Gastrocnemius medialis (tissue), 4 donors: ENCODE measurements around the gene AGL. TPM values are rescaled to one million over a fixed set of nuclear protein-coding genes. Genes with fewer than 3 reads are reported as not detected.

Experiments used
- ATAC-seq, 2 donors: fragments of 150-250 bp; one replicate each; pipeline ENCODE4 v1.9.1; 2016
- DNase-seq, 2 donors: peaks; one replicate each; pipeline ENCODE4 v3.0.0-alpha.2; 2019
- H3K27ac ChIP-seq, 4 donors: fragments of 200-600 bp; sonication (generic); 1 replicate in 1 of 4; 2 replicates in 3 of 4; pipeline ENCODE4 v1.5.1; 2016 to 2018; ENCODE audit warnings: mild to moderate bottlenecking in 2 of 4, moderate library complexity in 1 of 4
- H3K27me3 ChIP-seq, 3 donors: fragments of 200-600 bp; sonication (generic) in 2 of 3; 1 replicate in 1 of 3; 2 replicates in 2 of 3; pipeline versions ENCODE4 v1.5.1 to v1.6.0; 2016 to 2019; ENCODE audit warnings: mild to moderate bottlenecking in 1 of 3, moderate library complexity in 1 of 3
- H3K36me3 ChIP-seq, 2 donors: fragments of 200-600 bp; sonication (generic) in 1 of 2; one replicate each; pipeline ENCODE4 v1.5.1; 2017 to 2018
- H3K4me1 ChIP-seq, 2 donors: fragments of 200-600 bp; sonication (generic) in 1 of 2; one replicate each; pipeline ENCODE4 v1.5.1; 2016 to 2017; ENCODE audit warnings: mild to moderate bottlenecking in 2 of 2
- H3K4me3 ChIP-seq, 4 donors: fragments of 200-600 bp; sonication (generic) in 3 of 4; 1 replicate in 1 of 4; 2 replicates in 3 of 4; pipeline ENCODE4 v1.5.1; 2016 to 2019; ENCODE audit warnings: mild to moderate bottlenecking in 2 of 4
- H3K9me3 ChIP-seq, 3 donors: fragments of 200-600 bp; sonication (generic) in 2 of 3; 1 replicate in 1 of 3; 2 replicates in 2 of 3; pipeline ENCODE4 v1.5.1; 2016 to 2019
- CTCF ChIP-seq, 5 experiments: fragments of 450-650 bp in 3 of 5; fragments of 200-600 bp in 2 of 5; sonication (generic) in 2 of 5; IDR thresholded peaks in 4 of 5; conservative IDR thresholded peaks in 1 of 5; 1 replicate in 4 of 5; 2 replicates in 1 of 5; pipeline ENCODE4 v1.5.1; 2016 to 2019; ENCODE audit warnings: antibody characterized with exemption in 5 of 5, mild to moderate bottlenecking in 3 of 5, moderate library complexity in 3 of 5
- POLR2A ChIP-seq, 2 donors: fragments of 450-650 bp; IDR thresholded peaks; one replicate each; pipeline ENCODE4 v1.6.1; 2017; ENCODE audit warnings: antibody characterized with exemption in 2 of 2, mild to moderate bottlenecking in 2 of 2, moderate library complexity in 2 of 2
- in situ Hi-C, 4 donors: fragments of 200-750 bp; cut with MboI; loops; one replicate each; pipeline versions ENCODE4 v1.15.0 to v1.8.0; 2017; ENCODE audit warnings: low sequenced_read_pairs in 4 of 4
- intact Hi-C: fragments of 100-400 bp; cut with DNase I; formaldehyde crosslinking; loops from one replicate; pipeline ENCODE4 v1.15.1; 2023; ENCODE audit warnings: low total_unique reads
- total RNA-seq, 4 donors: library from RNA; depleted of rRNA; stranded (reverse); fragments of >200 nt; gene quantifications; one replicate each; pipeline versions ENCODE4 v1.1.0 to v1.2.3, GENCODE V29; 2016

AGL gene
- total RNA-seq, 4 donors from 2014 or later = 49.3 to 143 (median 103) TPM

DNA sequence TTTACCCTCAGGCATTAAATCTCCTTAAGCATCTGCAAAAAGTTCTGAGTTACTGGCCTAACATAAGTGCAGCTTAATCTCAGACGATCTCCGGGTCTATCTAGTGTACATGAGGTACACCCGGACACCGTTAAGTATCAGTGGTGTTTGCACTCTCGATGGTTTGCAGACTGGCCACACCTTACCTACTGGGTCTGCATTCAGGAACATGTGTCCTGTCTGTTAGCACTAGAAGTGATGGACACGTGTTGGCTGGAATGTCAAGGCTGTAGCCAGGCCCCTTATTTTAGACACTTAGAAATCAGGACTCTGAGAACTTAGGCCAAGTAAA lies 783 bp upstream of the AGL start:
- in situ Hi-C loops = no loop called here
- H3K27ac ChIP-seq = peak overlapping the region; percentile 94 to 95 (median 94)
- ATAC-seq = peak; percentile 53 to 59

DNA sequence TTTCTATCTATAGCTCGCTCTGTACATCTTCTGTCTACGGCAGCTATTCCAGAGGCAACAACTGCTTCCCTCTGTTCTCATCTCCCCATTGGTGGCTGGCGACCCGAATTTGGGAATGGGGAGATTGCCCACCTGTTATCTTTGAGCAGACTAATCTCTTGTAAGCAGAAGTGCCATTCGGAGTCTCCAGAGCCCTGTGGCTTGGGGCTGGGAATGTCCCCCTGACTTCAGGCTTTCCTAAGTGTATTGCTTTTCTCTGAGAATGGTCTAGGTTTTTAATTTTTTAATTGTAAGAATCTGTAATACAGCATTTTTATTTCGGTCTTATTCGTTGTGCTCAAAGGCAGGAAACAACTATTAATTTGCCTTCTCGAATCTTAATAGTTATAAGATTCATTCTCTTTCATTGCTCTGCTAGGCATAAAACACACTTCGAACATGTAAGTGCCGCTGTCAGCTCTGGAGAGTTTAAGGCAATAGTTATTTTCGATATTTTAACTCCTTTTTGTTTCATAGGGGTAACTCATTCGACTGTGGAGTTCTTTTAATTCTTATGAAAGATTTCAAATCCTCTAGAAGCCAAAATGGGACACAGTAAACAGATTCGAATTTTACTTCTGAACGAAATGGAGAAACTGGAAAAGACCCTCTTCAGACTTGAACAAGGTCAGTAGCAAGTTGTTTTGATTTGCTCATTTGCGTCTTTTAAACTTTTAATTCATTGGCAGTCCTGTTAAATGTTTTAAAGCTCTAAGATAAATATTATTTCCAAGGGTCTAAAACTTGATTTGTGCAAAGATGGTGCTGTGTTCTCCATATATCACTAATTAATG lies 514 bp downstream of the AGL start:
- ATAC-seq (peak; percentile 29 to 40), DNase-seq (no peak)
- Histone ChIP-seq H3K36me3 (peaks cover 0 to 19% of the 10 kb centered on the region in 2 donors), H3K4me1 (peaks cover 59 to 62% of the 10 kb centered on the region in 2 donors), H3K4me3 (peak overlapping the region; percentile 79 to 89 (median 86)), H3K27ac (peak overlapping the region; percentile 94 to 95 (median 94)), H3K27me3 (no peaks in the 10 kb centered on the region), H3K9me3 (no peaks in the 10 kb centered on the region)
- TF ChIP-seq CTCF (IDR thresholded peaks at IDR 0.05 in 4 of 5, conservative IDR thresholded peaks at IDR 0.05 in 1 of 5) = no peak
- no peak for TF ChIP-seq POLR2A (IDR thresholded peaks at IDR 0.05)
- intact Hi-C loops = loop anchor here (1.0 to 2.0 kb wide), 2 partner anchors 34 to 42 kb away; no protein-coding TSS in a partner anchor
- in situ Hi-C loops = no loop called here

More for the DNA sequence above, 783 bp upstream of the AGL start:
- H3K4me3 ChIP-seq = peak overlapping the region; percentile 79 to 89 (median 86)
- TF ChIP-seq CTCF (IDR thresholded peaks at IDR 0.05 in 4 of 5, conservative IDR thresholded peaks at IDR 0.05 in 1 of 5) (no peak), POLR2A (IDR thresholded peaks at IDR 0.05) (no peak)
- peaks cover 49 to 51% of the 10 kb centered on the region in 2 donors for H3K4me1 ChIP-seq
- intact Hi-C loops = loop anchor here (10.0 kb wide), 1 partner anchor 185 kb away; no protein-coding TSS in a partner anchor
- no peak for DNase-seq
- H3K27me3 ChIP-seq = no peaks in the 10 kb centered on the region
- peaks cover 0 to 16% of the 10 kb centered on the region in 2 donors for H3K36me3 ChIP-seq
- no peaks in the 10 kb centered on the region for H3K9me3 ChIP-seq

- H3K36me3 ChIP-seq = peaks cover 0 to 19% of the 10 kb centered on the region in 2 donors
- no peaks in the 10 kb centered on the region for H3K27me3 ChIP-seq
- intact Hi-C loops = loop anchor here (2.0 kb wide), 1 partner anchor 43 kb away; no protein-coding TSS in a partner anchor
- TF ChIP-seq CTCF (IDR thresholded peaks at IDR 0.05 in 4 of 5, conservative IDR thresholded peaks at IDR 0.05 in 1 of 5) (no peak), POLR2A (IDR thresholded peaks at IDR 0.05) (no peak)
- in situ Hi-C loops = no loop called here
- H3K9me3 ChIP-seq = no peaks in the 10 kb centered on the region
- DNase-seq (no peak), ATAC-seq (no peak)
- H3K27ac ChIP-seq = peak overlapping the region; percentile 94 to 95 (median 94)
- H3K4me3 ChIP-seq = peak overlapping the region; percentile 79 to 89 (median 86)
- peaks cover 55 to 61% of the 10 kb centered on the region in 2 donors for H3K4me1 ChIP-seq
Observed at GRCh38 chr1:99851850-99852454, 1.8 kb downstream of the AGL start.

DNA sequence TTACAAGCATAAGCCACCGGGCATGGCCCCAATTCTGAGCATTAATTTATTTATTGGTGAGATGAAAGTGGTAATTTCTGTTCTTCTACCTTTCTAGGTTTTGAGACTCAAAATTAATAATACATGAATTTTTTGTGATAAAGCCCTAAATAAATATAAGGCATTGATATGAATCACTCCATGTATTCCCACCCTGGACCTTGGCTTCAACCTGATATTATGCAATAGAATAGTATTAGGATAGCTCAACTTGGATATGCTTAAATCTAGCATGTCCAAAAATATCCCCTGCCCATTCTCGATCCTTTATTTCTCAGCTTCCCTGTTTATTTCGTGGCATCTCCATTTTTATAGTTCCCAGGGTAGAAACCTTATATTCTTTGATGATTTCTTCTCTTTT lies 2.5 kb downstream of the AGL start:
- intact Hi-C loops = no loop called here

More for the DNA sequence above, 2.5 kb downstream of the AGL start:
- peak overlapping the region; percentile 94 to 95 (median 94) for H3K27ac ChIP-seq
- H3K9me3 ChIP-seq = no peaks in the 10 kb centered on the region
- no peak for ATAC-seq
- TF ChIP-seq POLR2A (IDR thresholded peaks at IDR 0.05) = no peak
- no peak for TF ChIP-seq CTCF (IDR thresholded peaks at IDR 0.05 in 4 of 5, conservative IDR thresholded peaks at IDR 0.05 in 1 of 5)
- H3K4me1 ChIP-seq = peaks cover 48 to 57% of the 10 kb centered on the region in 2 donors
- peaks cover 0 to 19% of the 10 kb centered on the region in 2 donors for H3K36me3 ChIP-seq
- no peaks in the 10 kb centered on the region for H3K27me3 ChIP-seq
- DNase-seq = no peak
- in situ Hi-C loops = no loop called here
- peak overlapping the region; percentile 79 to 89 (median 86) for H3K4me3 ChIP-seq
